Keratinocyte (primary cell): ENCODE data around the gene FAM83B.
"Not testable (repeated sequence)": the region's sequence is repeated elsewhere in the genome, so short reads cannot be mapped to it uniquely, and the experiment has no call there.

Experiments
- CTCF ChIP-seq, 3 experiments: IDR thresholded peaks in 1 of 3; conservative IDR thresholded peaks in 1 of 3; optimal IDR thresholded peaks in 1 of 3; 2 replicates in 2 of 3; 3 replicates in 1 of 3; pipeline versions ENCODE3 to v1.5.1; 2011; ENCODE audit warnings: low read length in 3 of 3, mild to moderate bottlenecking in 3 of 3, moderate library complexity in 2 of 3, control low read depth in 1 of 3, inconsistent platforms in 1 of 3; ENCODE audit not compliant: insufficient read depth in 2 of 3; ENCODE audit errors: extremely low read depth in 1 of 3
- EZH2 ChIP-seq: IDR thresholded peaks from one replicate; pipeline ENCODE4 v1.6.1; 2012; ENCODE audit warnings: inconsistent platforms, mild to moderate bottlenecking, low read length, moderate library complexity

DNA sequence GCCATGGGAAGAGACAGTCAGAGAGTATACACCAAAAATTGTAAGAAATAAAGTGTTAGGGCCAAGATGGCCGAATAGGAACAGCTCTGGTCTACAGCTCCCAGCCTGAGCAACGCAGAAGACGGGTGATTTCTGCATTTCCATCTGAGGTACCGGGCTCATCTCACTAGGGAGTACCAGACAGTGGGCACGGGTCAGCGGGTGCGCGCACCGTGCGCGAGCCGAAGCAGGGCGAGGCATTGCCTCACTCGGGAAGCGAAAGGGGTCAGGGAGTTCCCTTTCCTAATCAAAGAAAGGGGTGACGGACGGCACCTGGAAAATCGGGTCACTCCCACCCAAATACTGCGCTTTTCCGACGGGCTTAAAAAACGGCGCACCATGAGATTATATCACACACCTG, 114.8 kb downstream of the FAM83B start:
- TF ChIP-seq CTCF (optimal IDR thresholded peaks at IDR 0.05 in 1 of 3, IDR thresholded peaks at IDR 0.05 in 1 of 3, conservative IDR thresholded peaks at IDR 0.05 in 1 of 3; ENCODE audit: extremely low read depth in 1 of 3, insufficient read depth in 2 of 3, low read length in 3 of 3); EZH2: not testable (repeated sequence)
